HepG2 (cell line): Measurements from ENCODE around the gene VGLL4. TPM values are rescaled to one million over a fixed set of nuclear protein-coding genes. Genes with fewer than 3 reads are reported as not detected.

Experiments used
- ATAC-seq: fragments of 200-7000 bp; cut with Tn5 transposase; 3 replicates; pipeline ENCODE4 v1.9.1; 2020; ENCODE audit warnings: mild to moderate bottlenecking, moderate library complexity
- BruUV-seq: library from RNA; stranded (reverse); fragments of 400-500 nt; replicated peaks from 2 replicates; lab custom pipeline; 2021; lab: Mats Ljungman, UMichigan
- CTCF ChIA-PET: fragments of 300-600 bp; formaldehyde crosslinking; extraction: SDS; loops from one replicate; lab custom pipeline; 2021; ENCODE audit warnings: low total read pairs, inconsistent platforms, low intra/inter-chr PET ratio; lab: Yijun Ruan, JAX
- POLR2A ChIA-PET: fragments of 350-600 bp; sonication (Branson Sonifier 250); formaldehyde crosslinking; loops from one replicate; lab custom pipeline; 2020; ENCODE audit warnings: antibody characterized with exemption, inconsistent platforms; lab: Yijun Ruan, JAX
- DNase-seq: peaks from one replicate; pipeline ENCODE4 v3.0.0-alpha.2; 2015; ENCODE audit warnings: low spot score
- FAIRE-seq: peaks from 3 replicates; lab custom pipeline; 2011; peaks lifted over from hg19 to GRCh38; lab: Jason Lieb, UNC
- H2AFZ ChIP-seq: one replicate; pipeline ENCODE4 v1.6.1; 2011; ENCODE audit warnings: low read length, inconsistent platforms
- H3K27ac ChIP-seq: fragments of 300-600 bp; 3 replicates; pipeline ENCODE4 v1.8.0; 2011; ENCODE audit warnings: mixed run types, mild to moderate bottlenecking, mixed read lengths, low read length, inconsistent platforms; ENCODE audit not compliant: insufficient read depth; ENCODE audit errors: extremely low read length
- H3K27me3 ChIP-seq, 2 experiments: fragments of 200-600 bp in 1 of 2; 2 replicates in 1 of 2; 3 replicates in 1 of 2; pipeline versions ENCODE4 v1.6.0 to v1.8.0; 2011; ENCODE audit warnings: low read length in 2 of 2, mild to moderate bottlenecking in 2 of 2, moderate library complexity in 2 of 2, inconsistent platforms in 1 of 2; ENCODE audit not compliant: insufficient read depth in 2 of 2, control insufficient read depth in 1 of 2
- H3K36me3 ChIP-seq, 2 experiments: fragments of 200-600 bp in 1 of 2; replicated peaks in 1 of 2; 2 replicates in 1 of 2; 3 replicates in 1 of 2; pipeline versions ENCODE4 v1.5.1 to v1.8.0; 2011; ENCODE audit warnings: low read length in 2 of 2, inconsistent platforms in 1 of 2; ENCODE audit not compliant: insufficient read depth in 2 of 2, control insufficient read depth in 1 of 2
- H3K4me1 ChIP-seq: 2 replicates; pipeline ENCODE4 v1.5.1; 2012; ENCODE audit warnings: low read length, inconsistent platforms; ENCODE audit not compliant: insufficient read depth
- H3K4me2 ChIP-seq: 2 replicates; pipeline ENCODE4 v1.6.0; 2011; ENCODE audit warnings: low read depth, low read length, inconsistent platforms
- H3K4me3 ChIP-seq, 3 experiments: fragments of 200-600 bp in 1 of 3; sonication (generic), shearing (Covaris generic) in 1 of 3; replicated peaks in 1 of 3; 2 replicates each; pipeline ENCODE4 v1.5.1; 2011 to 2016; ENCODE audit warnings: low read length in 3 of 3, inconsistent platforms in 2 of 3, low read depth in 2 of 3, mild to moderate bottlenecking in 2 of 3, control low read depth in 1 of 3, mixed read lengths in 1 of 3; ENCODE audit not compliant: insufficient read depth in 1 of 3
- H3K79me2 ChIP-seq: one replicate; pipeline ENCODE4 v1.6.1; 2011; ENCODE audit warnings: low read length, inconsistent platforms; ENCODE audit not compliant: insufficient read depth
- H3K9ac ChIP-seq: 2 replicates; pipeline ENCODE4 v1.6.0; 2011; ENCODE audit warnings: mild to moderate bottlenecking, low read depth, low read length, inconsistent platforms; ENCODE audit not compliant: insufficient read depth
- H3K9me3 ChIP-seq: 2 replicates; pipeline ENCODE4 v1.5.1; 2012; ENCODE audit warnings: mild to moderate bottlenecking, low read length
- H4K20me1 ChIP-seq: 2 replicates; pipeline ENCODE4 v1.6.0; 2011; ENCODE audit warnings: inconsistent platforms, mild to moderate bottlenecking, low read length, moderate library complexity; ENCODE audit not compliant: insufficient read depth
- AGO2 ChIP-seq: fragments of 200-400 bp; formaldehyde crosslinking; optimal IDR thresholded peaks from 2 replicates; pipeline ENCODE3; 2017; ENCODE audit warnings: mild to moderate bottlenecking, low read depth, low read length, moderate library complexity
- FOXJ3 ChIP-seq: sonication (generic); formaldehyde crosslinking; IDR thresholded peaks from 2 replicates; pipeline ENCODE4 v1.4.0; 2020; ENCODE audit warnings: missing genetic modification reagents, mild to moderate bottlenecking, borderline replicate concordance
- FOXP1 ChIP-seq, 2 experiments: fragments of 450-650 bp in 1 of 2; IDR thresholded peaks; 2 replicates each; pipeline ENCODE4 v1.6.1; 2017 to 2018; ENCODE audit warnings: antibody characterized with exemption in 1 of 2
- KAT2B ChIP-seq: fragments of 150-350 bp; IDR thresholded peaks from 2 replicates; pipeline ENCODE4 v1.6.1; 2014; ENCODE audit warnings: low read depth, low read length, borderline replicate concordance
- KAT8 ChIP-seq: IDR thresholded peaks from 2 replicates; pipeline ENCODE4 v1.6.1; 2016; ENCODE audit warnings: missing genetic modification reagents, missing compliant biosample characterization
- NFKB2 ChIP-seq: sonication (generic); formaldehyde crosslinking; IDR thresholded peaks from 2 replicates; pipeline ENCODE4 v1.4.0; 2020; ENCODE audit warnings: missing genetic modification reagents, borderline replicate concordance
- RXRB ChIP-seq: IDR thresholded peaks from 2 replicates; pipeline ENCODE4 v1.6.1; 2016; ENCODE audit warnings: borderline replicate concordance, missing genetic modification reagents, missing compliant biosample characterization
- ZNF572 ChIP-seq: sonication (generic); formaldehyde crosslinking; IDR thresholded peaks from 2 replicates; pipeline ENCODE4 v1.5.1; 2020; ENCODE audit warnings: mild to moderate bottlenecking, missing genetic modification reagents
- WGBS: methylation state at CpG from one replicate; pipeline ENCODE4 v1.1.6; 2017; ENCODE audit warnings: low lambda C conversion rate; 5-methylcytosine and 5-hydroxymethylcytosine counted together
- in situ Hi-C: cut with HindIII; loops from 2 replicates; pipeline ENCODE4 v1.10.0; 2017; ENCODE audit warnings: low pct_unique_long_range_greater_than_20kb; ENCODE audit not compliant: extremely low pct_ligation_motif_present
- intact Hi-C: fragments of 100-400 bp; cut with micrococcal nuclease; formaldehyde crosslinking; loops from one replicate; pipeline ENCODE4 v1.10.0; 2022; ENCODE audit not compliant: unreplicated experiment
- polyA plus RNA-seq, 8 experiments: library from polyadenylated mRNA; depleted of rRNA in 3 of 8; stranded (reverse) in 7 of 8; unstranded in 1 of 8; fragments of >200 nt; fragmentation: Illumina TruSeq in 4 of 8; extraction: Trizol in 4 of 8; gene quantifications; 2 replicates each; pipeline versions ENCODE4 v1.2.1 to v1.2.3, GENCODE V29; 2011 to 2016; ENCODE audit warnings: low read depth in 4 of 8, missing spikeins in 1 of 8, mixed read lengths in 1 of 8; ENCODE audit not compliant: insufficient read depth in 1 of 8
- total RNA-seq, 5 experiments: library from RNA; depleted of rRNA; stranded (reverse); fragments of >200 nt; fragmentation: Illumina TruSeq; extraction: Trizol; gene quantifications; 2 replicates each; pipeline ENCODE4 v1.2.3, GENCODE V29; 2016; ENCODE audit warnings: low read depth in 1 of 5
- TF ChIP-seq, protein P1 (sequence below): IDR thresholded peaks from 2 replicates; pipeline ENCODE4 v1.4.0; 2020; ENCODE audit warnings: mild to moderate bottlenecking, missing genetic modification reagents
- TF ChIP-seq, protein P2 (sequence below): IDR thresholded peaks from 2 replicates; pipeline ENCODE4 v1.6.1; 2018; ENCODE audit warnings: missing genetic modification reagents, mild to moderate bottlenecking, missing compliant biosample characterization

VGLL4 gene
- total and polyA plus RNA-seq, 2 of the 13 experiments (the other 11 are each of a cell fraction or from before 2014, with no cell fraction given): 23.2 to 39.0 TPM

DNA sequence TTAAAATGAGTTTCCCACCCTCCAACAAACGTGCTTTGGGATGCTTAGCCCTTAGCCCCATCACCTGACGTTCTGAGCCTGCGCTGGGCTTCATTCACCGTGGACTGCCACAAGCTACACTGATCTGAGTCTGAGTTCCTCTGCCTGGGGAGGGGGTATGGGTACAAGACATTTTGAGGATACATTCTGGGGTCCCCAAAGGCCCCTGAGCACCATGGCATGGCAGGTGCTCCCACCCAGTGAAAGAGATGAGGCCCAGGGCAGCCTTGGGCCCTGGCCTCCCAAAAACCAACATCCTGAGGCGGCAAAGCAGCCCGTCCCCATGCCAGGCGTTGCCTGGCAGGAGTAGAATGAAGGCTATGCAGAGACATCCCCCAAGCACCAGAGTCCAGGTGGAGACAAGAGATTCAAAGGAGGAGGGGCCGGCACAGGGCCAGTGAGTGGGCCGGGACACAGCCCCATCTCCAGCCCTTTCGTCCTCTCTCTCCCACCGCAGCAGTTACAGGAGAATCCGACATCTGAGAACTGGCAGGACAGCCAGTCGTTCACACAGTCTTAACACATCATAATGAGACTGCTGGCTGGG is 74.5 kb downstream of the VGLL4 start (continued):
- TF ChIP-seq, protein P1, sequence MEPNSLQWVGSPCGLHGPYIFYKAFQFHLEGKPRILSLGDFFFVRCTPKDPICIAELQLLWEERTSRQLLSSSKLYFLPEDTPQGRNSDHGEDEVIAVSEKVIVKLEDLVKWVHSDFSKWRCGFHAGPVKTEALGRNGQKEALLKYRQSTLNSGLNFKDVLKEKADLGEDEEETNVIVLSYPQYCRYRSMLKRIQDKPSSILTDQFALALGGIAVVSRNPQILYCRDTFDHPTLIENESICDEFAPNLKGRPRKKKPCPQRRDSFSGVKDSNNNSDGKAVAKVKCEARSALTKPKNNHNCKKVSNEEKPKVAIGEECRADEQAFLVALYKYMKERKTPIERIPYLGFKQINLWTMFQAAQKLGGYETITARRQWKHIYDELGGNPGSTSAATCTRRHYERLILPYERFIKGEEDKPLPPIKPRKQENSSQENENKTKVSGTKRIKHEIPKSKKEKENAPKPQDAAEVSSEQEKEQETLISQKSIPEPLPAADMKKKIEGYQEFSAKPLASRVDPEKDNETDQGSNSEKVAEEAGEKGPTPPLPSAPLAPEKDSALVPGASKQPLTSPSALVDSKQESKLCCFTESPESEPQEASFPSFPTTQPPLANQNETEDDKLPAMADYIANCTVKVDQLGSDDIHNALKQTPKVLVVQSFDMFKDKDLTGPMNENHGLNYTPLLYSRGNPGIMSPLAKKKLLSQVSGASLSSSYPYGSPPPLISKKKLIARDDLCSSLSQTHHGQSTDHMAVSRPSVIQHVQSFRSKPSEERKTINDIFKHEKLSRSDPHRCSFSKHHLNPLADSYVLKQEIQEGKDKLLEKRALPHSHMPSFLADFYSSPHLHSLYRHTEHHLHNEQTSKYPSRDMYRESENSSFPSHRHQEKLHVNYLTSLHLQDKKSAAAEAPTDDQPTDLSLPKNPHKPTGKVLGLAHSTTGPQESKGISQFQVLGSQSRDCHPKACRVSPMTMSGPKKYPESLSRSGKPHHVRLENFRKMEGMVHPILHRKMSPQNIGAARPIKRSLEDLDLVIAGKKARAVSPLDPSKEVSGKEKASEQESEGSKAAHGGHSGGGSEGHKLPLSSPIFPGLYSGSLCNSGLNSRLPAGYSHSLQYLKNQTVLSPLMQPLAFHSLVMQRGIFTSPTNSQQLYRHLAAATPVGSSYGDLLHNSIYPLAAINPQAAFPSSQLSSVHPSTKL (CRISPR knock-in tag): no peak
- TF ChIP-seq FOXP1 (IDR thresholded peaks at IDR 0.05) (no peak), FOXP1 (CRISPR knock-in tag; IDR thresholded peaks at IDR 0.05) (no peak)

DNA sequence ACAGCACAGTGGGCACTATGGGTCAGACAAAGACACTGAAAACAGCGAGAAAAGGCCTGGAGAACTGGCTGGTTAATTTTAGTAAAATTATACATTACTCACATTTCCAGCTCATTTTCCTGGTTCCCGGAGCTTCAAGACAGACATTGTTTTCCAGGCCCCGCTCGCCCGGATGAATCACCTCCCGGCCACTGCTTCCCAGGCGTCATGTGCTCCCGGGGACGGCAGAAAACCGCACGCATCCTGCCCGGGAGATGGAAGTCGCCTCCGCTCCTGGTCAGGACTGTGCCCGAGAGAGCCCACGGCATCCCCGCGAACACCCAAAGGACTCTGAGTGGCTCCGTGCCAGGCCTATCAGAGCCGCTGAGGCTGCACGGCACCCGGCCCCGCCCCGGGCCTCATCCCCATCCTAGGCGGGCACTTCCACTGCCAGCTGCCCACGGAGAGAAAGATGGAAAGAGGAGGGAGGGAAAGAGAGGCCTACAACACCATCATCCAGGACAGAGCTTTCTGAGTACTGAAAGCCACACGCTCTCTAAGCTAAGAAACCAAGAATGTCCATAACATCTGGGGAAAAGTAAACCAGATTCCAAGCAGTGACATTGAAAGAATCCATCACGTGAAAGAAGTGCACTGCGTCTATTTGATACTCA is 75.1 kb downstream of the VGLL4 start:
- Histone ChIP-seq H3K27me3 (no peaks in the 10 kb centered on the region), H3K4me1 (no peaks in the 10 kb centered on the region), H4K20me1 (peaks cover 40% of the 10 kb centered on the region; the same call in 1 of the 2 replicates), H2AFZ (no peak overlapping the region), H3K27ac (no peak overlapping the region), H3K9ac (no peak overlapping the region), H3K9me3 (no peaks in the 10 kb centered on the region), H3K4me2 (no peak overlapping the region), H3K79me2 (peaks cover 67% of the 10 kb centered on the region), H3K4me3 (no peak overlapping the region), H3K36me3 (peaks cover 27 to 77% of the 10 kb centered on the region in 2 experiments; a peak in 4 of 5 replicates)
- POLR2A ChIA-PET: no interaction called here
- in situ Hi-C loops (no loop called here), intact Hi-C loops (no loop called here)
- no peak for FAIRE-seq
- WGBS: 99% methylated on average over 28 of the region's 29 CpGs
- CTCF ChIA-PET: no interaction called here
- no peak for DNase-seq
- ATAC-seq: no peak
- BruUV-seq: no TSS peak
- TF ChIP-seq ZNF572 (CRISPR knock-in tag) (no peak), FOXJ3 (no peak), RXRB (CRISPR knock-in tag) (no peak), KAT8 (CRISPR knock-in tag) (no peak), KAT2B (no peak), AGO2 (peak; percentile 64), NFKB2 (CRISPR knock-in tag) (no peak)
- TF ChIP-seq, protein P2, sequence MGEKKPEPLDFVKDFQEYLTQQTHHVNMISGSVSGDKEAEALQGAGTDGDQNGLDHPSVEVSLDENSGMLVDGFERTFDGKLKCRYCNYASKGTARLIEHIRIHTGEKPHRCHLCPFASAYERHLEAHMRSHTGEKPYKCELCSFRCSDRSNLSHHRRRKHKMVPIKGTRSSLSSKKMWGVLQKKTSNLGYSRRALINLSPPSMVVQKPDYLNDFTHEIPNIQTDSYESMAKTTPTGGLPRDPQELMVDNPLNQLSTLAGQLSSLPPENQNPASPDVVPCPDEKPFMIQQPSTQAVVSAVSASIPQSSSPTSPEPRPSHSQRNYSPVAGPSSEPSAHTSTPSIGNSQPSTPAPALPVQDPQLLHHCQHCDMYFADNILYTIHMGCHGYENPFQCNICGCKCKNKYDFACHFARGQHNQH (CRISPR knock-in tag): no peak
